H1 (cell line): ENCODE data around the gene OAT. TPM values are rescaled to one million over a fixed set of nuclear protein-coding genes. Genes with fewer than 3 reads are reported as not detected.

Source experiments
- ATF3 ChIP-seq: IDR thresholded peaks from 2 replicates; pipeline ENCODE4 v1.6.1; 2011; ENCODE audit warnings: low read depth, mild to moderate bottlenecking, low read length; ENCODE audit not compliant: insufficient read depth
- BCL11A ChIP-seq, 2 experiments: IDR thresholded peaks; one replicate each; pipeline ENCODE4 v1.6.1; 2011; ENCODE audit warnings: low read depth in 2 of 2, low read length in 2 of 2, mild to moderate bottlenecking in 2 of 2
- BRCA1 ChIP-seq: IDR thresholded peaks from 2 replicates; pipeline ENCODE4 v1.6.1; 2012; ENCODE audit warnings: low read depth, low read length, improper control_type of control experiment
- CBX5 ChIP-seq: fragments of 300-800, 300-1000 bp; sonication (generic); IDR thresholded peaks from 2 replicates; pipeline ENCODE4 v1.7.1; 2016; ENCODE audit warnings: antibody characterized with exemption, low read length, low read depth
- CBX8 ChIP-seq: fragments of 300-800, 300-1000 bp; sonication (generic); IDR thresholded peaks from 2 replicates; pipeline ENCODE4 v1.7.1; 2016; ENCODE audit warnings: low read depth, low read length, borderline replicate concordance
- MAFK ChIP-seq: IDR thresholded peaks from 2 replicates; pipeline ENCODE4 v1.6.1; 2012; ENCODE audit warnings: low read depth, mild to moderate bottlenecking, improper control_type of control experiment, low read length
- MAX ChIP-seq: IDR thresholded peaks from 2 replicates; pipeline ENCODE4 v1.6.1; 2012; ENCODE audit warnings: inconsistent platforms
- RBBP5 ChIP-seq: IDR thresholded peaks from 2 replicates; pipeline ENCODE4 v1.7.1; 2012; ENCODE audit warnings: low read depth, mild to moderate bottlenecking, inconsistent platforms, low read length, moderate library complexity, borderline replicate concordance
- TBP ChIP-seq: IDR thresholded peaks from 2 replicates; pipeline ENCODE4 v1.6.1; 2011; ENCODE audit warnings: low read depth, low read length, improper control_type of control experiment
- TEAD4 ChIP-seq: IDR thresholded peaks from 2 replicates; pipeline ENCODE4 v1.6.1; 2012; ENCODE audit warnings: low read depth, low read length, inconsistent platforms, mixed read lengths
- polyA plus RNA-seq, 7 experiments: library from polyadenylated mRNA; depleted of rRNA in 3 of 7; stranded (reverse) in 5 of 7; unstranded in 2 of 7; fragments of >200 nt in 5 of 7; fragments of 200-250 nt in 2 of 7; gene quantifications; 1 replicate in 5 of 7; 2 replicates in 1 of 7; 4 replicates in 1 of 7; pipeline versions ENCODE4 v1.2.1 to v1.2.3, GENCODE V29; 2011 to 2013; ENCODE audit warnings: missing spikeins in 2 of 7, mixed read lengths in 2 of 7
- total RNA-seq: library from RNA; stranded (reverse); fragmentation: NEBNext Ultra II Directional; extraction: Animal tissue kit (Norgen Biotek cat#: 25700); gene quantifications from 2 replicates; pipeline ENCODE4 v1.2.1, GENCODE V29; 2021

The OAT gene
- total and polyA plus RNA-seq, 2 of the 8 experiments (the other 6 are each of a cell fraction or from before 2014, with no cell fraction given) = 67.8 to 121 TPM

- no peak for TF ChIP-seq BCL11A (IDR thresholded peaks at IDR 0.05; ENCODE audit: low read depth in 2 of 2, low read length in 2 of 2)
- TF ChIP-seq ATF3 = no peak
- no peak for TF ChIP-seq CBX8
- no peak for TF ChIP-seq TBP
- no peak for TF ChIP-seq MAFK
- TF ChIP-seq TEAD4 = no peak
- no peak for TF ChIP-seq CBX5
- no peak for TF ChIP-seq RBBP5
- TF ChIP-seq MAX = no peak
- no peak for TF ChIP-seq BRCA1
- TF ChIP-seq, all 59 proteins: peak for 0
Measured at GRCh38 chr10:124349231-124349995, 69.3 kb downstream of the OAT start (continued).
